HUES6 (cell line): ENCODE measurements around the gene BAHCC1.

ENCODE experiments used
- H3K27ac ChIP-seq: 2 replicates; pipeline ENCODE4 v1.7.0; 2013; ENCODE audit warnings: low read depth, mild to moderate bottlenecking, low read length, inconsistent platforms
- H3K27me3 ChIP-seq: 2 replicates; pipeline ENCODE4 v1.6.1; 2013; ENCODE audit warnings: low read length; ENCODE audit not compliant: control insufficient read depth, insufficient read depth
- H3K36me3 ChIP-seq: 2 replicates; pipeline ENCODE4 v1.6.1; 2013; ENCODE audit warnings: low read length; ENCODE audit not compliant: control insufficient read depth, insufficient read depth
- H3K4me1 ChIP-seq: 2 replicates; pipeline ENCODE4 v1.6.1; 2013; ENCODE audit warnings: low read length; ENCODE audit not compliant: control insufficient read depth, insufficient read depth
- H3K4me3 ChIP-seq: 2 replicates; pipeline ENCODE4 v1.5.1; 2013; ENCODE audit warnings: low read depth, low read length
- H3K9ac ChIP-seq: one replicate; pipeline ENCODE4 v1.6.1; 2013; ENCODE audit warnings: mild to moderate bottlenecking, low read length
- H3K9me3 ChIP-seq: 2 replicates; pipeline ENCODE4 v1.6.1; 2013; ENCODE audit warnings: low read depth, low read length; ENCODE audit not compliant: control insufficient read depth, insufficient read depth

The BAHCC1 gene

DNA sequence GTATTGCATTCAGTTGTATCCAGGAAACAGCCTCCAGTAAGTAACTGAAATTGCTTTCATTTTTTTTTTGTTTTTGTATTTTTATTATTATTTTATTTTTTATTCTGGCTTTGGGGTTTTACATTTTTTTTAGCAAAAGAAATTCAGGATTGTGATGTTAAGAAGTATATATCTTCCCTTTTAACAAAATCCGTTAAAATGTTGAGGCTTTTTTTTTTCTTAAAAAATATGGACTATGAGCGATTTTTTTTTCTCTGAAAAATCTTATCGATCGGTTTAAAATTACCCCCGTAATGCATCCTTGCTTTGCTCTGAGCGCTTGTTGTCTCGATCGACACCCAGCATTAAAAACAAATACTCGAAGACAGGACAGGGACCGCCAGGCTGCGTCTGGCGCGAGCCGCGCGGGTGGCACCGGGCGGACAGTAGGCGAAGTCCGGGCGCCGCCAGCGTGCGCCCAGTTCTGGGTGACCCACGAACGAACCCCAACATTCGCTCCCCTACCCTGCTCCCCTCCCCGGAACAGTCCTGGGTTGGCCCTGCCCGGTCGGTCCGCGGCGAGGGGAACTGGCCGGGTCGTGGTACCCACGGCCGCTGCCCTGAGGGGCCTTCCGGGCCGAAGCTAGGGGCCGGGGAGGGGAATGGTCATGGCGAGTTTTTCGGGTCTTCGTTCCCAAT, 482 bp downstream of the BAHCC1 start:
- Histone ChIP-seq H3K27ac (peak overlapping the region; percentile 98; the same call in 1 of the 2 replicates), H3K36me3 (peaks cover 3% of the 10 kb centered on the region; the same call in 1 of the 2 replicates), H3K4me3 (peak overlapping the region; percentile 58), H3K9me3 (no peaks in the 10 kb centered on the region), H3K27me3 (peaks cover 53% of the 10 kb centered on the region), H3K9ac (peak overlapping the region; percentile 98), H3K4me1 (peaks cover 28% of the 10 kb centered on the region)

GRCh38 chr17:81396278-81396721, 1.0 kb downstream of the BAHCC1 start:
- H3K4me3 ChIP-seq: peak overlapping the region; percentile 58
- peaks cover 2% of the 10 kb centered on the region; the same call in 1 of the 2 replicates for H3K36me3 ChIP-seq
- H3K9ac ChIP-seq: peak overlapping the region; percentile 98
- peak overlapping the region; percentile 98; the same call in 1 of the 2 replicates for H3K27ac ChIP-seq
- peaks cover 53% of the 10 kb centered on the region for H3K27me3 ChIP-seq
- H3K4me1 ChIP-seq: peaks cover 33% of the 10 kb centered on the region
- no peaks in the 10 kb centered on the region for H3K9me3 ChIP-seq

- Histone ChIP-seq H3K9ac (peak overlapping the region; percentile 98), H3K4me1 (peaks cover 39% of the 10 kb centered on the region), H3K27me3 (peaks cover 53% of the 10 kb centered on the region)
Observed at GRCh38 chr17:81396722-81397313, 1.6 kb downstream of the BAHCC1 start.

DNA sequence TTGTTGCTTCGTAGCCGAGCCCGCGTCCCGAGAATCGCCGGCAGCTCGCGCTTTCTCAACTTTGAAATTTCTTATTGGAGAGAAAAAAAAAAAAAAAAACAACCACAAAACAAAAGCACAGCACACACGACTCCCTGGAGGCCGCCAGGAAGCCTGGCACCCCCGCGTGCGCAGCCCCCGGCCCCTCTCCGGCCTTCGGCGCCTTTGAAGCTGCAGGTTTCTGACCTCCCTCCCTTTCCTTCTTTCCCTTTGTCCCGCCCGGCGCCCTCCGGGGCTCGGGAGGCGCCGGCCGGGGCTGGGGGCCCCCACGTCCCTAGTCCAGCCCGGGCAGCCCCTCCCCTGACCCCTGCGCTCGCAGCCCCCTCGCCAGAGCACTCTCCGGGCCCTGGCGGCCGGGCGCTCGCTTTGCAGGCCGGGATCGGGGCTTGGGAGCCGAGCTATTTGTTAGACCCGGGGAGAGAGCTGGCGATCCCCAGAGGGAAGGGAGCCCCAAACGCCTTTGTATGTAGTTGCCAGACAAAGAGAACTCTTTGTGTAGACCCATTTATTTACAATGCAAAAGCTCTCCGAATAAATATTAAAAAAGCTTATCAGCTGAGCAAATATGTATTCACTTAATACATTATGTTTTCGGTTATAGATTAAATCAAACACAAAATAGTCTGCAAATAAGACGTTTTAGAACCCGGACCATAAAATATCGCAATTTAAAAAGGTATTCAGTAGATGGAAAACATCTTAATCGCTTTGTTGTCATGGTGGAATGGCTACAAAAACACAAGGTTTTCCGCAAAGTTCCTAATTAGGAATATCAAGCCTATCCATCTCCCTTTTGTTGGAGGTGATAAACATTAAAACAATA, 2.3 kb downstream of the BAHCC1 start:
- H3K9ac ChIP-seq: peak overlapping the region; percentile 98
- peaks cover 42% of the 10 kb centered on the region for H3K4me1 ChIP-seq
- peaks cover 50% of the 10 kb centered on the region for H3K27me3 ChIP-seq
- H3K27ac ChIP-seq: peak overlapping the region; percentile 98; the same call in 1 of the 2 replicates
- H3K4me3 ChIP-seq: peak overlapping the region; percentile 58
- no peaks in the 10 kb centered on the region for H3K9me3 ChIP-seq
- H3K36me3 ChIP-seq: no peaks in the 10 kb centered on the region

More at GRCh38 chr17:81396722-81397313, 1.6 kb downstream of the BAHCC1 start:
- Histone ChIP-seq H3K27ac (peak overlapping the region; percentile 98; the same call in 1 of the 2 replicates), H3K4me3 (peak overlapping the region; percentile 58), H3K36me3 (no peaks in the 10 kb centered on the region), H3K9me3 (no peaks in the 10 kb centered on the region)

GRCh38 chr17:81398176-81398831, 3.0 kb downstream of the BAHCC1 start:
- Histone ChIP-seq H3K9me3 (no peaks in the 10 kb centered on the region), H3K27me3 (peaks cover 42% of the 10 kb centered on the region), H3K36me3 (no peaks in the 10 kb centered on the region), H3K4me3 (peak overlapping the region; percentile 58), H3K27ac (peak overlapping the region; percentile 22; the same call in 1 of the 2 replicates), H3K4me1 (peaks cover 46% of the 10 kb centered on the region), H3K9ac (peak overlapping the region; percentile 98)

DNA sequence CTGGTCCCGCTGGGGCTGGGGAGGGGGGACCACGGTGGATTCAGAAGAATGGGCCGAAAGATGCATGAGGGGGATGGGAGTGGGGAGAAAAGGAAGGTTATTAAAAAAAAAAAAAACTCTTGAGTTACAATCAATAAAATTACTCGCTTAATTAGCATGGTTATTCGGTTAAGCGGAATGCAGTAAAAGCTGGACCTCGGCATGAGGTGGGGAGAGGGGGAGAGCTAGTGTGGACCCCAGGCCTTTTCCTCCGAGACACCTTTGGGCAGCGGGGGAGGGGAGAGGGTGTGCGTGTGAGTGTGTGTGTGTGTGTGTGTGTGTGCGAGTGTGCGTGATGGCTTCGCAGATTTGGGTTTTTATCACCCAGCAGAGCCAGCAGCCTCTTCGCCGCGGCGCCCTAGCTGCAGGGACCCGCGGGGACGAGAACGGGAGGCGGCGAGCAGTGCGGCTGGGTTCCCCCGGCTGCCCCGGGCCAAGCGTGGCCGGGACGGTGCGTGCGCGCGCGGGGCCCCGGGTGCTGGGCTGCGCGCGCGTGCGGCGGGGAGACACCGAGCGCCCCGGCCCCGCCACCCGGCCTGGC, 3.7 kb downstream of the BAHCC1 start:
- peaks cover 46% of the 10 kb centered on the region for H3K4me1 ChIP-seq
- H3K27ac ChIP-seq: peak overlapping the region; percentile 22; the same call in 1 of the 2 replicates
- H3K9ac ChIP-seq: peak overlapping the region; percentile 98
- H3K9me3 ChIP-seq: no peaks in the 10 kb centered on the region
- H3K36me3 ChIP-seq: no peaks in the 10 kb centered on the region
- H3K27me3 ChIP-seq: peaks cover 42% of the 10 kb centered on the region
- H3K4me3 ChIP-seq: peak overlapping the region; percentile 58

DNA sequence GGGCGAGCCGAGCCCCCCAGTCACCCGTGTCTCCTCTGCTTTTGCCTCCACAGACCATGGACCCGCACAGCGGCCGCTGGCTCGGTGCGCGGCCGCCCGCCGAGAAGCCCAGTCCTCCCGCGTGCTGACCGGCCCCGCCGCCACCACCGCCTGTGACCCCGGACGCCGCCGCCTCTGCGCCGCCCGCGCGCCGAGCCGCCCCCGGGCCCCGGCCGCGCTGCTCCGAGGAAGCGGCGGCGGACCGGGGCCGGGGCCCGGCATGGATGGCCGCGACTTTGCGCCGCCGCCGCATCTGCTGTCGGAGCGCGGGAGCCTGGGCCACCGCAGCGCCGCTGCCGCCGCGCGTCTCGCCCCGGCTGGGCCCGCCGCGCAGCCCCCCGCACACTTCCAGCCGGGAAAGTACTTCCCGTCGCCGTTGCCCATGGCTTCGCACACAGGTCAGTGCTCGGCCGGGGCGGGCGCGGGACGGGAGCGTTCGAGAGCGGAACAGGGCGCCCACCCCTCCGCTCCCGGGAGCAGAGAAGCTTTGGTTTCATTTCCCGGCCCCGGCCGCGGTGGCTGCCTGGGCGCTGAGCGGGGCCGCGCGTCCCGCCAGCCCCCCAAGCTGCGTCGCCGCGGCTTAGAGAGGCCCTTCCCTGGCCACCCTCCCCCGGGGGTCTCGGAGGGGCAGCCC, 4.4 kb downstream of the BAHCC1 start:
- H3K4me1 ChIP-seq: peaks cover 41% of the 10 kb centered on the region

DNA sequence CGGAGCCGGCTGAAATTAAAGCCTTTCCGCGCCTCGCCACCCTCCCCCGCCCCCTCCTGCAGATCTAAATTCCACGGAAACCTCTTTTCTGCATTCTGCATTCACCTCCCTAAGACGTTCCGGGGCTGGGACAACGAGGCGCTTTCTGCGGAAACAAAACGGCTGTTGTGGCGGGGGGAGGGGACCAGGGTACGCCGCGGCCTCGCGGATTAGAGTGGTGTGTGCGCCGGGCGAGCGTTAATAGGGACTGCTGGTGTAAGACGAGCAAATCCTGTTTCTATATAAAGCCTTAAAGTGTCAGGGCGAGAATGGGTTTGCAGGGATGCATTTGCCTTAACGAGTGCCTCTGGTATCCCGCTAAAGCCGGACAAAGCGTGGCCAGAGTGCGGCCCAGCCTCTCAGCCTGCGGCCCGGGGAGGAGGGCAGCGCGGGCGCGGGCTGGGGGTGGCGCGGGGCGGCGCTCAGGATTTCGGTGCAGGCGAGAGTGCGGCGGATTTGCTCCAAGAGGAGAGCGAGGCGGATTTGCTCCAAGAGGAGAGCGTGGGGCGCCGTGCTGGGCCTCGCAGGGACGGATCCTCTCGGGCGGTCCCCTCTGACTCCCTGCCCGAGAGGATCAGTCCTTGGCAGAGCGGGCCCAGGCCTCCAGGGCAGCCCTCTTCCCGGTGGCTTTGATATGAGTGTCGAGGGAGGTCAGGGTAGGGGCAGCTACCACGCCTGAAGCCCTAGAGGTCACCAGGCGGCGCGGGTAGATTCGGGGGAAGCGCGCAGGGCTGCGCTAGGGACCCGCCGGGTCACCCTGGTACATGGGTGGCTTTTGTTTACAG, 5.1 kb downstream of the BAHCC1 start:
- Histone ChIP-seq H3K9ac (peak overlapping the region; percentile 74), H3K27me3 (peaks cover 42% of the 10 kb centered on the region), H3K4me1 (peaks cover 44% of the 10 kb centered on the region), H3K27ac (no peak overlapping the region; the same call in 1 of the 2 replicates), H3K36me3 (no peaks in the 10 kb centered on the region), H3K4me3 (peak overlapping the region; percentile 65), H3K9me3 (no peaks in the 10 kb centered on the region)

More for the DNA sequence above, 4.4 kb downstream of the BAHCC1 start:
- Histone ChIP-seq H3K36me3 (no peaks in the 10 kb centered on the region), H3K27me3 (peaks cover 42% of the 10 kb centered on the region), H3K9me3 (no peaks in the 10 kb centered on the region), H3K27ac (no peak overlapping the region; the same call in 1 of the 2 replicates), H3K4me3 (peak overlapping the region; percentile 65), H3K9ac (peak overlapping the region; percentile 74)

DNA sequence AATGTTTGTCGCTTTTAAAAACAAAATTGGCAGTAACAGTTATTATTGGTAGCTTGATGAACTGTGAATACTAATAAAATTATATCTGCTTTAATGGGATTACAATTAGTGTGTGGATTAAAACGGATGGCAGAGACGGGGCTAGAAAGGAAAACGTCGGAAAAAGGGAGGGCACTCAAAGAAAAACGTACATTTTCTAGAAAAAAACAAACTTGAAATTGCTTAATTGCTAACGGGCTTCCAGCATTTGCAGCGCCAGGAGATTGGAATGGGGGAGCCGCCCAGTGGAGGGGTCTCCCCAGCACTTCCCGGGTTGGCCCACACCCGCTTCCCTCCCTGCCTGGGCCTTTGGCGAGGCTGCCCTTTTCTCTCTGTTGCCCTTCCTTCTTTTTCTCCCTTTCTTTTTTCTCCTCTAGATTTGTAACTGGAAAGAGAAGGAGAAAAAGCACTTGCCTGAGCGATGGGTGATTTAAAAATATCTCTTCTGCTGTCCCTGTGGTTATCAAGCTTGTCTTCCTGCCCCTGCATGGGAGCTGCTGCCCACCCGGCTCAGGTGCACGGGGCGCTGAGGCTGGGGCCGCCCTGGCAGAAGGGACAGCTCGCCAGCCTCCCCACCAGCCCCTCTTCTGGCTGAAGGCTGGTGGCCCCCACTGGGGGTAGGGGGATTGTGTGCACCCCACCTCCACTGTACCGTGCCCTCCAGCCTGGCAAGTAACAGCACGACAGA, 5.9 kb downstream of the BAHCC1 start:
- Histone ChIP-seq H3K27me3 (peaks cover 42% of the 10 kb centered on the region), H3K27ac (no peak overlapping the region), H3K9me3 (no peaks in the 10 kb centered on the region), H3K36me3 (no peaks in the 10 kb centered on the region), H3K9ac (peak overlapping the region; percentile 74), H3K4me3 (peak overlapping the region; percentile 65), H3K4me1 (peaks cover 52% of the 10 kb centered on the region)
